Pulmonary artery endothelial cell (primary cell): ENCODE data around the gene MAGT1. TPM values are rescaled to one million over a fixed set of nuclear protein-coding genes. Genes with fewer than 3 reads are reported as not detected.
"Not testable (repeated sequence)": the region's sequence is repeated elsewhere in the genome, so short reads cannot be mapped to it uniquely, and the experiment has no call there.

Experiments
- DNase-seq: peaks from one replicate; pipeline ENCODE4 v3.0.0-alpha.2; 2011; ENCODE audit warnings: low read depth, low spot score
- total RNA-seq: library from RNA; depleted of rRNA; stranded (reverse); fragments of >200 nt; gene quantifications from 2 replicates; pipeline ENCODE4 v1.2.3, GENCODE V29; 2014

Gene MAGT1
- 180 and 305 TPM in 2 replicates for total RNA-seq

DNA sequence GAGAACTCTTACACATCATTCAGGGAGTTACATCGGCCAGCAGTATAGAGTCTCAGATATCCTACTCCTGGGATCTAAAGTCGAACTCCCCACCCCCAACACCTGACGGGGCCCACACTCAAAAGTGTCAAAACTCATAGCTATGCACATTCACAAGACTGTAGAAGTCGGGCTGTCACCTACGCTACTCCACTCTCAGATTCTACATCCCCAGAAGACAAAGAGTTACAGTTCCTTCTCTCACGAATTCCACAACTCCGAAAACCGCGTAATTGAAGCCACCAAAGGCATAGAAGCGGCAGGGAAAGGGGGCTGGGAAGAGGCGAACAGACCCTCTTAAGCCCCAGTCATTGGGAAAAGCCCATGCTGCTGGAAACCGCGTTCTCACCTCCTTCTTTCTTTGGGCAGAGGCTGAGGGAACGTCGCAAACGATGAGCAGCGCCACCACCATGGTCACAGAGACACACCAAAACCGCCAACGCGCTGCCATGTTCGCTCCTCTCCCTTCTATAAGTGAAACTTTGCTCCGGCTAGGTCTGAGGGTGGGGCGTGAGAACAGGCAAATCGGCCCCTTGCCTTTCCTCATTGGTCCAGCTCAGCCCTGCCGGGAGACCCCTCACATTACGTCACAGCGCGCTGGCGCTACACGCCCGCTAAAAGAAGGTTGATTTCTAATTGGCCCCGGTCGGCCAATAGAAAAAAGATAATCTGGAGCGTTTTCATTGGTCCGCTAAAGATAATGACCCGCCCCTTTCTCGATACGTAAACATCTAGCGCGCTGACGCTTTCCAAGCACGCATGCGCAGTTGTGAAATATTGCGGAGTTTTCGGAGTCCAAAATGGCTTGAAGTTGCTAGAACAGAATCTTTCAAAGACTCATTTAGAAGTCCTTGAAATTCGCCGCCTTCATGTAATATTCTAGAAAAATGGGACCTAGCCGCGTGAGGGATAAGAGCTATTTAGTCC, at the start of gene MAGT1:
TSS of gene MAGT1 (minus strand) at position 515 of the 966 bp plus-strand sequence. CDS start at position 490, 25 bp downstream.
- DNase-seq: peak; percentile 88

DNA sequence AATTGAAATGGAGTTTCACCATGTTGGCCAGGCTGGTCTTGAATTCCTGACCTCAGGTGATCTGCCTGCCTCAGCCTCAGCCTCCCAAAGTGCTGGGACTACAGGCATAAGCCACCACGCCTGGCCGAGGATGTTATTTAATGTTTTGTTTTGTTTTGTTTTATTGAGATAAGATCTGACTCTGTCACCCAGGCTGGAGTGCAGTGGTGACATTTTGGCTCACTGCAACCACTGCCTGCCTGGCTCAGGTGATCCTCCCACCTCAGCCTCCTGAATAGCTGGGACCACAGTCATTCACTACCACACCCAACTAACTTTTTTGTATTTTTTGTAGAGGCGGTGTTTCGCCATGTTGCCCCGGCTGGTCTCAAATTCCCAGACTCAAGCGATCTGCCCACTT, 49.8 kb upstream of the MAGT1 start:
- DNase-seq: not testable (repeated sequence)

DNA sequence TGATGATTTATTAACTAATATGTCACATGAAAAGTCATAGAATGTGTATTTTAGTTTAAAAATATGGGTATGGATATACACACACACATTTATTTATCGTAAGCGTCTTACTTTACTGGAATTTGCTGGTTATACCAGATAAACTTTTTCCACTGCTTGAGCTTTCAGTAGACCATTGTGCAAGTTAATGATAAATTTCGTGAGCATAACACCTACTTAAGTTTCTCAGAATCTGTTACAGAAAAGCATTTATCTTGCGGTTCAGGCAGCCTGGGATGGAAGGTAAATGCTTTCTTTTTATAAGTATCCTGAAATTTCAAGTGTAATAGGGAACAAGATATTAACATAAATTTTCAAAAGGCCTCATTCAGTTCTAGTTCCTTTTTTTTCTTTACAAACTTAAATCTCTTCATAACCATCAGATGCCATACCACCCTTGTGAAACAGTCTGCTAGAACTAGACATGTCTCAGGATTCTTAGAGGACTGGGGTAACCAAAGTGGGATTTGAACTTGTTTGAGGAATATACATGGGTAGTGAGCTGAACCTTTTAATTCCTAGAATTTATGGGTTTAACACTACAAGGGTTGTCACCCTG, 42.9 kb upstream of the MAGT1 start:
- no peak for DNase-seq

DNA sequence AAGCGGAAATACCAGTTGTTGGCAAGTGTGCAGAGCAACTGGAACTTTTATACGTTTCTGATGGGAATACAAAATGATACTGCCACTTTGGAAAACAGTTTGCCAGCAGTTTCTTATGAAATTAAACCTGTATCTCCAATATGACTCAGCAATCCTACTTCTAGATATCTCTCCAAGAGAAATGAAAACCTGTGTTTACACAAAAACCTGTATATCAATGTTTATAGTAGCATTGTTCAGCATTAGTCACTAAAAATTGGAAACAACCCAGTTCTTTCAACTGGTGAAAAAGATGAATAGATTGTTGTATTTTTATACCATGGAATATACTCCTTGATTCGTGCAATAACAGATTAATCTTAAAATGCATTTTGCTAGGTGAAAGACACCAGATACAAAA, 42.1 kb upstream of the MAGT1 start:
- no peak for DNase-seq

DNA sequence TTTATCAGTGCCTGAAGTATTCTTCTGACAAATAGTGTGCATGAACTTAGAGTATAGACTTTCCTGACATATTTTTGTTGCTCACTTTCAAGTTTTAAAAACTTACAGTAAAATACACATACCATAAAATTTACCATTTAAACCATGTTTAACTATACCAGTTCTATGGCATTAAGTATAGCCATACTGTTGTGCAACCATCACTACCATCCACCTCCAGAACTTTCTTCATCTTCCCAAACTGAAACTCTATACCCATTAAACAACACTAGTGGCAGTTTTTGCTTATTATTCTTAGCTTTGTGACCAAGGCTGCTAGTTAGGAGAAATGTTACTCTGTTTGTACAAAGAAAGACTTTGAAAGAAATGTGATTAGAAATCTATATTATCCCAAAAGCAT, 41.1 kb upstream of the MAGT1 start:
- no peak for DNase-seq

DNA sequence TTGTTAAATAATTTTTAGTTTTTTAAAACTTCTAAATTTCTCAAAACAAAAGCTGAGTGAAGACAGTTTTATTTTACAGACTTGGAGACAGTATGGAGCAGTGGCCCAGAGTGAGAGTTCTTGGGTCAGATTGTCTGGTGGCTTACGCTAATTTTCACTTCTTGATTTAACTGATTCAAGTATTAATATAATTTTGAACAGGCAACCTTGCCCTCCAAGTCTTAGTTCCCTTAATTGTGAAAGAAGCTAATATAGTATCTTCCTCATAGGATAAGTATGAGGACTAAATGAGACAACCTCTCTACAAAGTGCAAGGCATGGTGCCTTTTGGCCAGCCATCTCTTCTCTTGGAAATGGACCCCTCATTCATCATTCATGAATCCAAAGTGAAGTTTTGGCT, 40.7 kb upstream of the MAGT1 start:
- no peak for DNase-seq

DNA sequence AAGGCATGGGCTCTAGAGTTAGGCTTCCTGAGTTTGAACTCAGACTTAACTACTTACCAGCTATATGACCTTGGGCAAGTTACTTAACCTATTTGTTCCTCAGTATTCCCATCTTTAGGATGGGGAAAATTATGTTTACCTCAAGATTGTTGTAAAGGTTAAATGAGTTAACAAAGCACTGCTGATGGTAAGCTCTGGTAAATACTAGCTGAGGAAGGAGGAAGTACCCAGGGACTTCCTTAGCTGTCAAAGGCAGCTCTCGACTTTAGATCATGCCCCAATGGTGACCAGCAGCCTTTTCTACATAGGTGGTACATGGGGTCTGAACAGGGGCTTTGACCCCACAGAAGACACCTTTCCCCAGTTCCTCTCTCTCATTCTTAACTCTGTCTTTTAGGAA, 35.3 kb upstream of the MAGT1 start:
- DNase-seq: no peak

DNA sequence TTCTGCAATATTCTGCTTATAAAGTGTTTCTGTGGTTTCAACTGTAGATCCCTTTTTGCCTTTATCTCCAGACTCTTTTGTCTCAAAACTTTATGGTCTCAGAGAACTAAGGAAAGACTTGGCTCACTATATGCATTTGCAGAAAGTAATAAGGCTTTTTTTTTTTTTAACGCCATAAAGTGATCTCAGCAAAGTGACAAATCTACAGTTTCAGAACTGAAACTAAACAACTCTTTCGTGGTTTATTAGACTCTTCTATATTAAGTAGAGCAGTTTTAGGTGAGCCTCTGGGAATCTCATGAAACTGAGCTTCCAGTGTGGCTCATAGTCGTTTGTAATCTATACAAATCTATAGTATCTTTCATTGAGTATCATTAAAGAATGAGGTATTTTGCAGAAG, 30.5 kb upstream of the MAGT1 start:
- no peak for DNase-seq

DNA sequence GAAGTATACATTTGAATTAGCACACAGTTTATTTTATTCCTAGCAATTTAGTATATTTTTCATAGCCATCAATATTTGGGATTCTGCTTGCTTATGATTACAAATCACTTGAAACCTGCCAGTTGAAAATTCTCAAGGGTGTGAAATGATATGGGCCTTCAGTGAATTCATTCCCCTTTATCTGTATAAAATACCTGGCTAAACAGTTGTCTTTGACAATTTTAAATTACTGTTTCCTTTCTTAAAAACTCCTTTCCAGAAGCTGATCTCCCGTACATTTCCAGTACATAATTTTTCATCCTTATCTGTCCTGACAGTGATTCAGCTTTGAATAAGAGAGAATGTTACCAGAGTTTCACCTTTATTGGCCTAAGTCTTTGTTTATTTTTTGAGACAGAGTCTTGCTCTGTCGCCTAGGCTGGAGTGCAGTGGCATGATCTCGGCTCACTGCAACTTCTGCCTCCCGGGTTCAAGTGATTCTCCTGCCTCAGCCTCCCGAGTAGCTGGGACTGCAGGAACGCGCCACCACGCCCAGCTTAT, 29.2 kb upstream of the MAGT1 start:
- no peak for DNase-seq

DNA sequence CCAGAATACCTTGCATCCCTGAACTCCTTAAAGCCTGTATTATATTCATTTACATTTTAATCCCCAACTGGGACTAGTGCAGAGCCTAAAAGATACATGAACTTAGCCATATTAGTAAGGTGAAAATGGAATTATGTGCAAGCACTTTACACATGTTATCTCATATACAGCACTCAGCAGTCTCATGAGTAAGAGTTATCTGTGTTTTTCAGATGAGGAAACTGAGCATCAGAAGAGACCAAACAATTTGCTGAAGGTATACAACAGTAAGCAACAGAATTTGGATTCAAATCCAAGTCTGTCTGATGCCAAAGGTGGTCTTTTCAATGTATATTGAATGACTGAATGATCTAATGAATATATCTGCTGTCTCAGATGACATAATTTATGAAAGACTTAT, 27.6 kb upstream of the MAGT1 start:
- no peak for DNase-seq

DNA sequence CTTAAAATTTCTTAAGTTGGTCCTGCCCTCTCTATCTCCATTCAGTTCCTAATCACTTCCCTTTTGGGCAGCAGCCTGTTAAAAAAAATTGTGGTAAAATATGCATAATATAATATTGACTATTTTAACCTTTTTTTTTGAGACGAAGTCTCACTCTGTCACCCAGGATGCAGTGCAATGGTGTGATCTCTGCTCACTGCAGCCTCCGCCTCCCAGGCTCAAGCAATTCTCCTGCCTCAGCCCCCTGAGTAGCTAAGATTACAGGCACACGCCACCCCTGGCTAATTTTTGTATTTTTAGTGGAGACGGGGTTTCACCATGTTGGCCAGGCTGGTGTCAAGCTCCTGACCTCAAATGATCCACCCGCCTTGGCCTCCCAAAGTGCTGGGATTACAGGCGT, 24.1 kb upstream of the MAGT1 start:
- DNase-seq: not testable (repeated sequence)

DNA sequence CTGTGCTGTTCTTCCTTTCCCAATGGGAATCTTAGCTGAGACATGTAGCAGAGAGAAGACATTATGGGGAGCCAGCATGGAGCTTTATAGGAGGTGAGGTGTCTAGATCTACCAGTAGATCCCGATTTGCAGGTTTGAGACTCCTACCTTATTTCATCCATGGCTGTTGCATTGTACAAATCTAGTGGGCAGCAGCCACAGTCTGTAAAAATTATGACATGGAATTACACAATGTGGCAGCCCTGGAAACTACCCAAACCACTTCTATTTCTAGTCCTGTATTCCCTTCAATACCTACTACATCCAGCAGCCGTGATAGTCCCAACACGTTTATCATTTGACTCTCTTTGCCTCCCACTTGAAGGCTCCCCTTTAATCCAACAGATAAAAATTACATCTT, 23.3 kb upstream of the MAGT1 start:
- no peak for DNase-seq

DNA sequence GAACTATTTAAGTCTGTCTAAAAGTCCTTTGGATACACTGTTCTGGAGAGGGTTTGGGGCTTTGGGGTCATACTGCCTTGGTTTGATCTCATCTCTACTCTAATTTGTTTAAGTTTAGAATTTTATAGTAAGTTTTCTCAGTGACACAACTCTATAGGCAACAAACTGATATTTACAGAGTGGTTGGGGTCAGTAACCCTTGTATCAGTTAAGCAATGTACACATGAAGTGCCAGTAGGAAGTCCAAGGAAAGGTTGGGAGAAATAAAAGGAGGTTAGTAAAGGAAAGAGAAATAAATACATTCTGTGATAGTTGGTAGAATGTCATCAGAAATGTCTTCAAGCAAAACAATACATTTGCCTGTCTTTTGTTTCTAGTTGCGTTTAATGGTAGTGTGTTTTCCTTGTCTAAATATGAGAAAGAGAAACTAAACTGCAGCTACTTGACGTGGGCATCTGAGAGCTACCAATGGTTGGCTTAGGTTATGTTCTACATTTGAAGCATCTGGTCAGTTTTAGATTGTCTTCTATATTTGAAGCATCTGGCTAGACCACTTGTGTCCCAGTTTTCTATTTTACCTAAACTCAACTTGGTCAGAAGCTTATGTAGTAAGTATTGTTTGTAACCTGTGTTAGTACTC, 22.2 kb upstream of the MAGT1 start:
- DNase-seq: no peak

DNA sequence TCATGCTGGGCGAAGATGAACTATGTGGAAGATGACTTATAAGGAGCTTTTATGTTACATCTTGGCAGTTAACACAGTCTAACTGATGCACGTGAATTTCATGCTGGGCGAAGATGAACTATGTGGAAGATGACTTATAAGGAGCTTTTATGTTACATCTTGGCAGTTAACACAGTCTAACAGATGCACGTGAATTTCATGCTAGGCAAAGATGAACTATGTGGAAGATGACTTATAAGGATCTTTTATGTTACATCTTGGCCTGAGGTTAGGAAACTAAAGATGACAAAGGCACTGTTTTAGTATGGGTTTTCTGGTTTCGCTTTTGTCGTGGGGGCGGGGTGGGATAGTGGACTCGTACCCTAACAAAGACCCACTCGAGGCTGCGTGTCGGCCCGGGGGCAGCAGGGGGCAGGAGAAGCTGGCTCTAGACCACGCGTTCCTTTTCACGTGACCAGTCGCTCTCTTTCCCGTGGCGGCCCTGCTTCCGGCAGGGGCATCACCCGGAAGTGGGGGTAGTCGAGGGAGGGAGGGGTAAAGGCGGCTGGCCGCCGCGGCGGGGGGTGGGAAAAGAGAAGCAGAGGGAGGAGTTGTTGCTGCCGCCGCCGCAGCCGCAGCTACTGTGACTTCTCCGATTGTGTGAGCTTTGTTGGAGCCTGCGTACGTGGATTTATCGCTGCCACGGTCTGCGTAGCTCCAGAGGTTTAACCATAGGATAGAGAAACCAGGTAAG, 15.0 kb upstream of the MAGT1 start, which contains the start of gene ATP7A:
TSS of gene ATP7A (plus strand) at position 586 of the 733 bp plus-strand sequence. CDS start 60,949 bp downstream, outside the sequence.
- peak; percentile 60 for DNase-seq

DNA sequence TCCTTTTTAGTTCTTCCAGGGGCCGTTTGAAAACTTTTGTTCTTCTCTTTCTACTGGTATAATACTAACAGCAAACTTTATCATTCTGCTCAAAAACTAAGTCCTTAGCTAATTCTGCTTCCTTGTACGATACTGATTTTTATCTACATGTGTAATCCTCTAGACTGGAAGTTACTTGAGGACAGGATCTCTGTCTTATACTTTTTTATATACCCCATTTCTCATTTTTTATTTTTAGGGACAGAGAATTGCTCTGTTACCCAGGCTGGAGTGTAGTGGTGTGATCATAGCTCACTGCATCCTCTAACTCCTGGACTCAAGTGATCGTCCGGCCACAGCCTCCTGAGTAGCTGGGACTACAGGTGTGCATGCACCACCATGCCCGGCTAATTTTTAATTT, 6.3 kb upstream of the MAGT1 start:
- no peak for DNase-seq

DNA sequence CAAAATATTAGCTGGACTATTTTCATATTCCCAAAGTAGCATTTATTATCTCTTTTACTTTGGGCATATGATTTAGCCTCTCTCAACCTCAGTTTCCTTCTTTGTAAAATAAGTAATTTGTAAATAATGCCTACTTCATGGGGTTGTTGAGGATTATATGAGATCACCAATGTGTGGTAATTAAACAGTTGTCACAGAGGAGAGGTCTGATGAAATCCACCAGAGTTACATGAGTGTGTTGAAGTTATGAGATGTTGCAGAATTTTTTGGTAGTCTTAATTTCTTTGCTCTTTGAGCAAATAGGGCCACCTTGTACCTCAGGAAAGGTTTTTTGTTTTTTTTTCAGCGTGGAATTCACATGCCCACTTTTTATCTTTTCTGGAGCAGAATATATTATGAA, 5.5 kb upstream of the MAGT1 start:
- DNase-seq: no peak

DNA sequence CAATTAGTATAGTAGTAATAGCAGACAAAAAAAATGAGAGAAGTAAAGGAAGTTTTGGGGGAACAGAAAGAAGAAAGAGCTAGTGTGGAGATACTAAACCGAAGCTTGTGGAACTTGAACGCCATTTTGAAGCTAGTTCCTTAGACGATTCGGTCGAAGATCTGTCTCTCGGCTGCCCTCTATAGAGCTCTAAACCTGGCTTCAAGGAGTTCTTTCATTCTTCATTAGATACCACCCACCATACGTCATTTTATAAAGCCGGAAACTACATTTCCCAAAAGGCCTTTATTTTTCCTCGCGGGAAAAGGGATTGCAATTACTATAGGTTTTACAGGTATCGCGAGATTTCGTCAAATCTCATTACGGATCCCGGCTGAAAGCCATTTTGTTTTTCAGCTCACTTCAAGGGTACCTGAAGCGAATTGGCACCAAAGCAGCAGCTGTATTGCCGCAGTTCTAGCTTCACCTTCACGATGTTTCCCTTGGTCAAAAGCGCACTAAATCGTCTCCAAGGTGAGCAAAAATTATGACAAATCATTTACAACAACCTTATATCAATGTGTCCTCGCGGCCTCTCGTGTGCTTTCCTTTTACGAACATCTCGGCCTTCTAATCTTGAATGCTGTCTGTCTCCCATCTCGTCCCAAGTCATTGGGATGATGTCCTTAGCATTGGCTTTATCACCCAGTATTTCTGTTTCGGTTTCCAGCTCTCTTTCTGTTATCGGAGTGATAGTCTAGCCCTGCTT, 4.0 kb upstream of the MAGT1 start, which contains the start of gene COX7B:
TSS of gene COX7B (plus strand) at position 388 of the 748 bp plus-strand sequence. CDS start at position 474, 86 bp downstream.
- DNase-seq: peak; percentile 80

DNA sequence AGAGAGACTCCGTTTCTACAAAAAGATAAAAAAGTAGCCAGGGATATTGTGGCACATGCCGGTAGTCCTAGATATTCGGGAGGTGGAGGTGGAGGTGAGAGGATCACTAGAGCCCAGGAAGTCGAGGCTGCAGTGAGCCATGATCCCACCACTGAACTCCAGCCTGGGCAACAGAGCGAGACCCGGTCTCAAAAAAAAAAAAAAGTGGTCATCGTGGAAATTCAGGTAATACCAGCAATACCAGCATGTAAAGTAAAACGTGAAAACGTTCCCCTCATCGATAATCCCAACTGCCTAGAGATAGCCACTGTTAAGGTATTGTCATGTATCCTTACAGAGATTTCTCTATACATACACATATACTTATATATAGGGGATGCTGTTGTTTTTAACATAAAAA, 1.5 kb downstream of the MAGT1 start:
- DNase-seq: no peak

DNA sequence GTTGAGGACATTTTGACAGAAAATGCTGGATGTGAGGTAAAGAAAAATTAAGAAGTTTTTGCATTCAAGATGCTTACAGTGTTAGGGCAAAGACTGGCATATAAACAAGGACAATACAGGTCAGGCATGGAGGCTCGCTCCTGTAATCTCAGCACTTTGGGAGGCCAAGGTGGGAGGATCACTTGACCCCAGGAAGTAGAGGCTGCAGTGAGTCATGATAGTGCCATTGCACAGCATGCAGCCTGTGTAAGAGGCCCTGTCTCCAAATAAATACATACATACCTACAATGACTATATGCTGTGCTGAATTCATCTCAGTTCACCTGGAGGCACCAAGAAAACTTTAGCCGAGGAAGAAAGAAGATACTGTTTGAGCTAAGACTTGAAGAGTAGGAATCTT, 2.3 kb downstream of the MAGT1 start:
- no peak for DNase-seq

DNA sequence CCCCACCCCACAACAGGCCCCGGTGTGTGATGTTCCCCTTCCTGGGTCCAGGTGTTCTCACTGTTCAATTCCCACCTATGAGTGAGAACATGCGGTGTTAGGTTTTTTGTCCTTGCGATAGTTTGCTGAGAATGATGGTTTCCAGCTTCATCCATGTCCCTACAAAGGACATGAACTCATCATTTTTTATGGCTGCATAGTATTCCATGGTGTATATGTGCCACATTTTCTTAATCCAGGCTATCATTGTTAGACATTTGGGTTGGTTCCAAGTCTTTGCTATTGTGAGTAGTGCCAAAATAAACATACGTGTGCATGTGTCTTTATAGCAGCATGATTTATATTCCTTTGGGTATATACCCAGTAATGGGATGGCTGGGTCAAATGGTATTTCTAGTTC, 13.8 kb downstream of the MAGT1 start:
- DNase-seq: not testable (repeated sequence)
